CD4-positive, alpha-beta T cell treated with Interleukin-17A for 4 hours (primary cell): ENCODE measurements around the gene TYW1B.
"Not testable (repeated sequence)": the region's sequence is repeated elsewhere in the genome, so short reads cannot be mapped to it uniquely, and the experiment has no call there.

ENCODE experiments used
- DNase-seq: peaks from one replicate; pipeline ENCODE4 v3.0.0-alpha.2; 2020; ENCODE audit warnings: mixed read lengths

The TYW1B gene

DNA sequence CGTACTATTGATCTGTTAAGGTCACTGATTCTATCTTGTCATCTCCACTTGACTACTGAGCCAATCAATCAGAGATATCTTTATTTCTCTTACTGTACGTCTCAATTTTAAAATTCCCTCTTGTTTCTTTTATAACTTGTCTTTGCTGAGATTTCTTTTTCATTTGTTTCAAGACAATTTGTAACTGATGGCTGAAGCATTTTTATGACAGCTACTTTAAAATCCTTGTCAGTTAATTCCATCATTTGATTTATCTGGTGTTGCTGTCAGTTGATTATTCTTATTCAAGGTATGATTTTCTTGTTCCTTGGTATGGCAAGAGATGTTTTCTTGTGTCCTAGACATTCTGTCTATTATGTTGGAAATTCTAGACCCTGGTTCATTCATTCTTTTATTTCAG lies 76.6 kb downstream of the TYW1B start:
- DNase-seq, result no peak

DNA sequence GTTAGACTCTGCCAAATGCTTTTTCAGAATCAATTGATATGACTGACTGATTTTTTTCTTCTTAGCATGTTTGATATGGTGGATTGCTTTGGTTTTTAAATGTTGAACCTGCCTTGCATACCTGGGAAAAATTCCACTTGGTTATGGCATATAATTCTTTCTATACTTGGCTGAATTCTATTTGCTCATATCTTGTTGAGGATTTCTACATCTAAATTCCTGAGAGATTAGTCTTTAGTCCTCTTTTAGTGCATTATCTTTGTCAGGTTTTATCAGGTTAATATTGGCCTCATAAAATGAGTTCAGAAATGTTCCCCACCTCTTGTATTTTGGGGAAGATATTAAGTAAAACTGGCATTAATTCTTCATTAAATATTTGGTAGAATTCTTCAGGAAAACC lies 79.4 kb downstream of the TYW1B start:
- DNase-seq, result not testable (repeated sequence)

DNA sequence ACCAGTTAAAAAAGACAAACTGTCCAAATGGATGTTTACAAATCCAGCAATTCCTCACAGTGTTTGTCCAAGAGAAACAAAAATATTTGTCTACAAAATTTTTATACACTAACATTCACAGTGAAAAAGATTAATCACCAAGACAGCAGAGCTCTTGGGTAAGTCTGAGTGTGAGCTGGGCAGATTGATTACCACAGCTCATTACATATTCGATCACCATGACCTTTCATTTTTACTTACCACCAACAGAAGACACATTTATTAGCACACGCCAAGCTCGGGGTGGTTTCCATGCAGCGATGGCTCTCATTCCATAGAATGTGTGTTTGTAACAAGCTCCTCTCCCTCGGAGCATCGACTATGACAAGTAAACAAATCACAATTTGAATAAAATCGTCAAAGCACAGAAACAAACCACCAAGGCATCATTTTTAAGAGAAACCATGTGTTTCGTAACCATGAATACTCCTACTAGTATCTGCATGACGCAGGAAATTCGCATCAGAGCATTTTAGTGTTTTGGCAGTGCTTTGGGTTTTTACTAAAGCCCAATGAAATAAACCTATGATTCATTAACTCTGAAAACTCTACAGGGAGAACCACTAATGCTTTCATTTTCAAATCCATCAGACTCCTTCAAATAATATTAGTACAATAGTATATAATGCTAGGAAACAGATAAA lies 83.6 kb downstream of the TYW1B start:
- not testable (repeated sequence) for DNase-seq

DNA sequence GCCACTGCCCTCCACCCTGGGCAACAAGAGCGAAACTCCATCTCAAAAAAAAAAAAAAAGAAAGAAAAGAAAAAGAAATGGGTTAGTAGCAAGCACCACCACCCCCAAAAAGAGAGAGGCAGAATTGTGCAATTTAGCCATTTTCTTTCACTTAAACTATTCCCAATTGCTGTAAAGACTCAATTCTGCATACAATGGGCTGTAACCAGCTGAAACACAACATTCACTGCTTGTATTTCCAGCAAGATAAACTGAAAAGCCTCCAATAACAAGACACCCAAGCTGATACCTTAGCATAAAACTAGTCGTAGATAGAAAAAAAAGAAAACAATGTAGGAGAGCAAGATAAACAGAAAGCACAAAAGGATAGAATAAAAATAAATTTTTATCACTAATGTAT lies 84.2 kb downstream of the TYW1B start:
- not testable (repeated sequence) for DNase-seq

DNA sequence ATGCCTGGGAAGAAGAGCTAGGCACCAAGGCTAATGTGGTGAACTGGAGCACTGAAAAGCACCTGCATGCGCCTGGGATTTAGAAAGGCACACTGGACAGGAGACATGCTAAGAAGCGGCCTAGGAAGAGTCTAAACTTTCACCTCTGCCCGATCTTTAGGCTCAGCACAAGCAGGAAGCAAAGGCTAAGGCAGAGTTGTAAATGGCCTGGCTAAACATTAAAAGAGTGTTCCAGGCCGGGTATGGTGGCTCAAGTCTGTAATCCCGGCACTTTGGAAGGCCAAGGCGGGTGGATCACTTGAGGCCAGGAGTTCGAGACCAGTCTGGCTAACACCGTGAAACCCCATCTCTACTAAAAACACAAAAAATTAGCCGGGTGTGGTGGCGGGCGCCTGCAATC lies 88.3 kb downstream of the TYW1B start:
- not testable (repeated sequence) for DNase-seq

DNA sequence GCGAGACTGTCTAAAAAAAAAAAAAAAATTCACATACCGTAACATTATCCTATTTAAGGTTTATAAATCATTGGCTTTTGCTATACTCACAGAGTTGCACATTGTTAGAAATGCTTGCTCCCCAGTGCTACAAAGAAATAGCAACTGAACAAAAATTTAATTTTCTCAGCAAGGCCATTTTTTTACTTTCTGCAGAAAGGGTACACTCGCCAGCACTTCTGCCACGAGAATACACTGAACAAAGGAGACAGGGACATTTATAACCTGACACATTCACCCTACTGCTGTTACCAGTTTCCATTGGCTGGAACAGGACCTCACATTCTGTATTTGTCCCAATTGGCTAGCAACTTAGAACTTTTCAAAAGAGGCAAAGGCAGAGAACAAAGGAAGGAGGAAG lies 92.1 kb downstream of the TYW1B start:
- DNase-seq, result not testable (repeated sequence)

DNA sequence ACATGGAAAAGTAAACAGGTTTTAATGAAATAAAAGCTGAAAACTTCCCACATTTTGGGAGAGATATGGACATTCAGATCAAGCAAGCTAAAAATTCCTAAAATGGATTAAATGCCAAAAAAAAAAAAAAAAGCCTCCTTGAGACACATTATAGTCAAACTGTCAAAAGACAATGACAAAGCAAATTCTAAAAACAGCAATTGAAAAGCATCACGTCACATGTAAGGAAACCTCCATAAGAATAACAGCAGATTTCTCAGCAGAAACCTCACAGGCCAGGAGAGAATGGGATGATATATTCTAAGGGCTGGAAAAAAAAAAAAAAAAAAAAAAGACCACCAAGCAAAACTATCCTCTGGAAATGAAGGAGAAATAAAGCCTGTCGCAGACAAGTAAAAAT lies 97.2 kb downstream of the TYW1B start:
- not testable (repeated sequence) for DNase-seq

DNA sequence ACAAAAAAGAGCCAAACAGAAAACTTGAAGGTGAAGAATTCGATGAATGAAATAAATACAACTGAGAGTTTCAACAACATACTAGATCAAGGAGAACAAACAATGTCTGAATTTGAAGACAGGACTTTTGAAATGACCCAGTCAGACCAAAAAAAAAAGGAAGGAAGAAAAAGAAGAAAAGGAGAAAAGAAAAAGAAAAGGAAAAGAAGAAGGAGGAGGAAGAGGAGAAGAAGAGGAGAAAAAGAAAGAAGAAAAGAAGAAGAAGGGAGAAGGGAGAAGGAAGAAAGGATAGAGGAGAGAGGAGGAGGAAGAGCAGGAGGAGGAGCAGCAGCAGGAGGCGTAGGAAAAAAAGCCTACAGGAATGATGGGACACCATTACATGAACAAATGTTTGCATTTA lies 97.6 kb downstream of the TYW1B start:
- not testable (repeated sequence) for DNase-seq

DNA sequence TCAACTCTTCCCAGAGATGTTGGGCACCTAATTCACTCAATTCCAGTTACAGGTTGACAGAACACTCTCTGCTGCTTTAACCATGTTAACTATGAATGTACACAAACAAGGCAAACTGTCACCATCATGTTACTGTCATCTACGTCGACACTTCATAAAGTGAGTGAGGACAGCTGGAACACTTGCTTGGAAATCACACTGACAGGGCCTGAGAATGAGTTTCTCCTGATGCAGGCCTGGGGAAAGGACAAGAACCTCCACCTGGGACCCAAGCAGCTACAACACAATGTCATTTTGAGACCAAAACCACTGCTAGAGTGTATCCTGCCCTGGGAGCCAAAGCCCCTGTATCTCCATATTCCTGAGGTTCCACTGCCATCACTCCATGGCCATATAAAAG lies 98.9 kb downstream of the TYW1B start:
- not testable (repeated sequence) for DNase-seq

DNA sequence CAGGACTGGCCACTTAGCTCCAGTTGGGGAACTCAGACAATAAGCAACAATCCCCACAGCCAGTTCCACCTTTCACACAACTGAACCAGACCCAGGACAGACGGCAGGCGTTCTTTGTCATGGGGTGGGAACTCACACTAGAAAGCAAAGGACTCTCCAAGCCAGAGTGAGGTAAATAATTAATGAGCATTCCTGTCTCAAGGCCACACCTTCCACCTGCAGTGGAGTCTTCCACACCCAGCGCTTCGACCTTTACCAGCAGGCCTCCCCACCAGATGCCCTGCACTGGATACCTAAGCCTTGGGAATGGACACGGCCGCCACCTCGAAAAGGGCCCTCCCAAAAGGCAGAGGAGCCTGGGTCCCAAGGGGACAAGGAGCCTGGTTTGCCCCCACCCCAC lies 105.3 kb downstream of the TYW1B start:
- not testable (repeated sequence) for DNase-seq

DNA sequence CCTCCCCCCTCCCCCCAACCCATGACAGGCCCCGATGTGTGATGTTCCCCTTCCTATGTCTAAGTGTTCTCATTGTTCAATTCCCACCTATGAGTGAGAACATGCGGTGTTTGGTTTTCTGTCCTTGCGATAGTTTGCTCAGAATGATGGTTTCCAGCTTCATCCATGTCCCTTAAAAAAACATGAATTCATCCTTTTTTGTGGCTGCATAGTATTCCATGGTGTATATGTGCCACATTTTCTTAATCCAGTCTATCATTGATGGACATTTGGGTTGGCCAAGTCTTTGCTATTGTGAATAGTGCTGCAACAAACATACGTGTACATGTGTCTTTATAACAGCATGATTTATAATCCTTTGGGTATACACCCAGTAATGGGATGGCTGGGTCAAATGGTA lies 107.1 kb downstream of the TYW1B start:
- not testable (repeated sequence) for DNase-seq

DNA sequence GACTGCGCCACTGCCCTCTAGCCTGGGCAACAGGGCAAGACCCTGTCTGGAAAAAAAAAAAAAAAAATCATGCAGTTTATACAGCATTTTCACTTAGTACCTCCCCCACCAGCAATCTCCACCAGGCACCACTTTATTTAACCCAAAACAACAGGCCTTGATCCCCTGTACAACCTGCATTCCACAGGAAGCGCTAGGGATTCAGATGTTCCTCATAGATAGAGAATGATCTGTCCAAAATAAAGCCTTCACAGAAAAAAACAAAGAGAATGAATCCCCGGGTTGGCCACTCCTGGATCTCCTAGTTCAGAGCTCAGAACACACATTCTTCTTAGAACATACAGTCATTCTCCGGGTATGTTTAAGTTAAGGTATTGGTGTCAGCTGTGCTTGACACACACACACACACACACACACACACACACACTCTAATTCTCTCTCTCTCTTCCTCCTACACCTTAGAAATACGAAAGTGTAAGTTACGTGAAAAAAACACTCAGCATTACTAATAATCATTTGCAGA lies 110.7 kb downstream of the TYW1B start:
- DNase-seq, result not testable (repeated sequence)

DNA sequence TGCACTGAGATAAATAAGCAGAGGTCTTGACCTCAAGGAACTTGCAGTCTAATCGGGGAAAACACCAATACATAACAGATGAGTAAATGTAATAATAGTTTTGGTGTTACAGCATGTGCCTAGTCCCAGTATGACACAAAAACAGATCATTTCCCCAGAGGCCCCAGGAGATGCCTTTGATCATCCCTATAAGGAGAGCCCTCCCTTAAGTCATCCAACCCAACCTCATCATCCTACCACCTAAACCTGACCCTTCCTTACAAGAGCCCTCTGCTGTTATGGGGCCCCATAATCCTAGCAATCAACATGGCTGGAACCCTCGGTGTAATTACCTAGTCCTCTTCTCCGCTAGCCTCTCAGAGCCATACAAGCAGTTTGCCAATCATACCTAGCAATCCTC lies 116.1 kb downstream of the TYW1B start:
- not testable (repeated sequence) for DNase-seq

DNA sequence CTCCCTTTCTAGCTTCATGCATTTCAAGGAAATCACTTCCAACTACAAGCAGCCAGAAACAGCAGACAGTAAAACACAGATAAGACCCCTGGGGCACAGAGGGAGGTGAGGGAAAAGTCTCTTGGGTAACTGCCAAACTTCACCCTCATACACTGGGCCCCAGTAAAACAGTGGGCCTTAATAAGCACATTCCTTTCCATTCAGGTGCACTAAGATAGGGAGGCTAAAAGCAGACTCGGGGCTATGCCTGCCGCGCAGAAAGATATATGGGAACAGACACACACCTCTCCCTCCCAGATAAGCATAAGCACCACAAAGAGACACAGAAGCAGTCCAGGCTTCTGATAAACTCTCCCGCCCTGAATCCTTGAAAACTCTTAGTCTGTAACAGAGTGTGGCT lies 117.0 kb downstream of the TYW1B start:
- no peak for DNase-seq

DNA sequence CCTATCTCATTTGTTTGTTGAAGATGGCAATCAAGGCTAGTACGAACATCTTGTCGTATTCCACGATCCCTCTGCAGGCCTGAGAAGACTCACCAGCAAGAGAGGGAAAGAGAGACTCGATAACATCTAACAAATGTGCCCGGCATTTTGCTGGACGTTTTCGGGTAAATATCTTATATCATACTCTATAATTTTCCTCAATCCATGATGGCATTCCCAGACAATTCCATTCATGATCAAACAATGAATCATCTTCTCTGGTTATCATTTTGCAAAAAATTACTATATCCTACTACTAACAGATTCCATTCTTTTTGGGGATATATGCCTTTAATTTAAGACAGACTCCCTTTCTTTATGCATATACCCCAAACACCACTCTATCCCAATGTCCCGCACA lies 118.1 kb downstream of the TYW1B start:
- DNase-seq, result no peak

DNA sequence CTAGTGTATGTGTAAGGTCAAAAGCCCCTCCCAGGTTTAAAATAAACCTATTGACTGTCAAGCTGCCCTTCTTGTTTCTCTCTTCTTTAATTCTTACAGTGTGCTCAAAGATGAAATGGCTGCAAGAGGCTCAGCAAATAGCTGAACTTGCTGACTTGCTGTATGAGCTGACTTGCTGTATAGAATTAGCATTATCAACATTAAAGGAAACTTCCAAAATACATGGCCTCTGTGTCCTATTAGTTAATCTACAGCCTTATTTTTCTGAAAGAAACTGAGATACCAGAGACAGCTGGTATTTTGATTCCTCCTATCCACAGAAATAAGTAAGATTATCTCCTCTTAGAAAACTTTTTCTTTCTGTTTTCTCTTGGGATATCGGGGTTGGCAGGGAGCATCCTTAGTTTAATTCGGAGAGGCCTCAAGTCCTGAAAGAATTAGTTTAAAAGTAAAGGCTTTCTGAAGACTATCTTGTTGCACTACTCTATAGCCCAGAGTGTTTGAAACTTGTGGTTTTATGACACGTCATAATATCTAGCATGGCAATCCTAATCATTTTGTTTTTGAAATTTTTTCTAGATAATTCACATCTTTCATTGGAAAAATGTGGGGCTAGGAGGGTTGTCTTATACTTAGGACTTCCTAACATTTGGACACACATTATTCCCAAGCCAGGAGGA lies 119.5 kb downstream of the TYW1B start:
- DNase-seq, result not testable (repeated sequence)

DNA sequence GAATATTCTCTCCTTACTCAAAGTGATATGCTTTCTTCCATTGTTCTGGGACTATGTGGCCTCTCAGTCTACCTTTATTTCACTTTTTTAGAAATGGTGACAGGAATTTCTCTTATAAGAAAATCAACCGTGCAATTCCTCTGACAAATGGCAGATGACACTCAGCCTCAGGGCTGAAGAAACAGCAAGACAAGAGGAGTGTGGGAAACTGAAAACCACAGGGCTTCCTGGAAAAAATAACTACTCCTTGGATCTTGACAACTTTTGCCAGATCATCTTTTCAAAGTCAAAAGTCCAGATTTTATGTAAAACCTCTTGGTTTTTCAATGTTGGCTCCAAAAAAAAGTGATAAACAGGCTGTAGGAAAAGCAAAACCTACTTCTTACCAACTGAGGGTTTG lies 121.5 kb downstream of the TYW1B start:
- no peak for DNase-seq

DNA sequence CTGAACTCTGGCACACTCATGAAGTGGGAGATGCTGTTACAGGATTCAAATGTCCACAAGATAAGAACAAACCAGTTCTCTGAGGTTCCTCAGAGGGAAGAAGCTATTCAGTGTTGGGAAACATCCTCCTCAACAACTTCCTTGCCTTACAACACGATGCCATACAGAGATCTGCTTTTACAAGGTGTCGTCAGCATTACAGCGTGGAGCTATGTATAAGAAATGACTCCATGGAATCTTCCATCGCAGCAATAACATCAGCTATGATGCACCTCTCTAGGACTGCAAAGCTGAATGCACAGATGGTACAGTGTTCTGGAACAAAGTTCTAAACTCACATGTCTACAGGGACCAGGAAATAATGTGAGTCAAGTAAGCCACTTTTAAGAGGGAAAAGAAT lies 122.3 kb downstream of the TYW1B start:
- not testable (repeated sequence) for DNase-seq

DNA sequence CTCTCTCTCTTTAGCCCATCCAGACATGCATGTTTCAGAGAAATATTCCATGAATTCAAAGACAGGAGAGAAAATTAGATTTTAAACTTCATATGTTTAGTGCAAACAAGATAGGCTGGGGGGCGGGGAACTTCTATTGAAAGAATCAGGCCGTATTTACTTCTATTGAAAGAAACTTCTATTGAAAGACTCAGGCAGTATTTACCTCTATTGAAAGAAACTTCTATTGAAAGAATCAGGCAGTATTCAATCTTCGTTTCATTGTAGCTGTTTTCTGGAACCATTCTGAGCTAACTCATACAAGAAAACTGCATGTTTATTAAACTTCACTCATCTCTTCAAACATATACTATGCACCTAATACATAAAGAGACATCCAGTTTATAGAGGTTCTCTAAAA lies 123.1 kb downstream of the TYW1B start:
- DNase-seq, result no peak

DNA sequence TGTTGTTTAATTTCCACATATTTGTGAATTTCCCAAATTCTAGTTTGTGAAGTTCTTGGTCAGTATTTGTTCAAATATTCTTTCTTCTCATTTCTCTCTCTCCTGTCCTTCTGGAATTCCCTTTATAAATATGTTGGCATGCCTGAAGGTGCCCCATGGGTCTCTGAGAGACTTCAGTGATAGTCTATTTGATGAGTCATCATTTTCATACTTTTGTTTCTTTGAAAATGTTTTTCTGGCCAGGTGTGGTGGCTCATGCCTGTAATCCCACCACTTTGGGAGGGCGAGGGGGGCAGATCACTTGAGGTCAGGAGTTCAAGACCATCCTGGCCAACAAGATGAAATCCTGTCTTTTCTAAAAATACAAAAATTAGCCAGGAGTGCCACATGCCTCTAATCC lies 127.5 kb downstream of the TYW1B start:
- not testable (repeated sequence) for DNase-seq

DNA sequence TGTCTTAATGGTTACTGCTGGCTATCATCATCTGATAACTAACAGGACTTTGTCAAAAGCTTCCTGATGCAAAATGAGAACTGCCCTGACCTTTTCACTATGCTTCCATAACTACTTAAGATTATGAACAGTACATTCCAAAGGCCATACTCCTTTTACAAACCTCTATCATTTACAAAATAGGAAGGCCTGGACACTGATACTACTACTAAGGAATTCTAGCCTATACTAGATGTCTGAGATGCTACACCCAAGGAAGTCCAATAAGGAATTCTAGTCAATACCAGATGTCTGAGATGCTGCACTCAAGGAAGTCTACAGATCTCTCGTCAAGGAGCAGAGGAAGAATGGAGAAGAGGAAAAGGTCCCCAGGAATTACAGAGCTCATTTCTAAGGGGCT lies 130.9 kb downstream of the TYW1B start:
- not testable (repeated sequence) for DNase-seq

DNA sequence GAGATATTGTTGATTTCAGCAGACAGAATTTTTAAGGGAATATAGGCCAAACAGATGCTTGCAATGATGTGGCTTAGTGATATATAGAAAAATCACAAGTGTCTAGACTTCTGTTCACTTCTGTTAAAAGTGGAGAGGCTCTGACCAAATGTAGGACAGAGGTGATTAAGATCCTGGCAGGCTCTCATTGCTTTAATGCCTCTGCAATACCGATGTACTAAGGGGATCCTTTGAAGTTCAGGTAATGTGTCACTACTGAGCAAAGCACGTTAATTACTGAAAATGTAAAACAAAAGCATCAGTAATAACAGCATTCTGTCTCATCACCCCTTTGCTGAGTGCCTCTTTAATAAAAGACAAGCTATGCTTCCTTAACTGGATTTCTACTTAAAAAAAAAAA lies 131.4 kb downstream of the TYW1B start:
- not testable (repeated sequence) for DNase-seq

DNA sequence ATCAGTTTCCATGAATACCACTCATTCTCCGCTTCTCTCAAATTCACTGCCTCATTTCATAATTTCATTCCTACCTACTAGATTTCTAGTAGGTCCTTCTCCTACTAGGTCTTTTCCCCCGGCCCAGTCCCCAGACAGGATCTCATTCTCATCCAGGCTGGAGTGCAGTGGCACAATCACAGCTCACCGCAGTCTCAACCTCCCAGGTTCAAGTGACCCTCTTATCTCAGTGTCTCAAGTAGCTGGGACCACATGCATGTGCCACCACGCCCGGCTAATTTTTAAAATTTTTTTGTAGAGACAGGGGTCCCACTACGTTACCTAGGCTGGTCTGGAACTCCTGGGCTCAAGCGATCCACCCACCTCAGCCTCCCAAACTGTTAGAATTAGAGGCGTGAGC lies 132.5 kb downstream of the TYW1B start:
- not testable (repeated sequence) for DNase-seq

DNA sequence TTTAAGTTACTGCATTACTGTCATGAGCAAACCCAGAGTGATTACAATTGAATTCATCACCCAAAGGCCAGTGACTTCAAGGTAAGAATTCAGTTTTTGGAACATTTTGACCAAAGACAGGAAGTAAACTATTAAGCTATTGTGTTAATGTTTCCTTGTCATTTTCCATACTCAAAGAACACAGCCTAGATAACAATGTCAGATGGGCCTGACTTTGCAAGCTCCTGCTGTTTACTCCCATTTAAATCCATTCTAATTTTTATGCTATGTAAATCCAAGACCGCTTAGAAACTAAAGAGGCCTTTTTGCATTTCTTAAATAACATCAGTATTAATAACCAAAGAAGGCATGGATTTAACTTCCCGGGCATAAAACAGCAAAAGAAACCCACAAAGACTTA lies 136.6 kb downstream of the TYW1B start:
- DNase-seq, result not testable (repeated sequence)
